H9 (cell line): ENCODE data around the gene ARRB1. TPM values are rescaled to one million over a fixed set of nuclear protein-coding genes. Genes with fewer than 3 reads are reported as not detected.

Experiments
- DNase-seq: peaks from one replicate; pipeline ENCODE4 v3.0.0-alpha.2; 2017
- H2AFZ ChIP-seq: one replicate; pipeline ENCODE4 v1.6.1; 2013; ENCODE audit warnings: mild to moderate bottlenecking, low read length, control low read depth, moderate library complexity
- H2AK5ac ChIP-seq: 2 replicates; pipeline ENCODE4 v1.6.1; 2013; ENCODE audit warnings: low read length, control low read depth, mixed read lengths; ENCODE audit not compliant: insufficient read length
- H2BK120ac ChIP-seq: one replicate; pipeline ENCODE4 v1.6.1; 2013; ENCODE audit warnings: low read depth, mild to moderate bottlenecking, low read length, control low read depth, inconsistent platforms; ENCODE audit not compliant: poor library complexity, severe bottlenecking
- H2BK12ac ChIP-seq: 2 replicates; pipeline ENCODE4 v1.6.1; 2013; ENCODE audit warnings: low read length, control low read depth, mixed read lengths, low read depth; ENCODE audit not compliant: insufficient read length
- H2BK15ac ChIP-seq: 2 replicates; pipeline ENCODE4 v1.6.1; 2013; ENCODE audit warnings: low read depth, low read length, control low read depth
- H2BK20ac ChIP-seq: one replicate; pipeline ENCODE4 v1.6.1; 2013; ENCODE audit warnings: low read depth, mild to moderate bottlenecking, low read length, control low read depth, inconsistent platforms; ENCODE audit not compliant: poor library complexity, severe bottlenecking
- H2BK5ac ChIP-seq: 2 replicates; pipeline ENCODE4 v1.6.1; 2013; ENCODE audit warnings: low read length, control low read depth, mixed read lengths; ENCODE audit not compliant: insufficient read length
- H3K14ac ChIP-seq: 2 replicates; pipeline ENCODE4 v1.6.1; 2013; ENCODE audit warnings: low read length, control low read depth; ENCODE audit not compliant: insufficient read depth
- H3K18ac ChIP-seq: 2 replicates; pipeline ENCODE4 v1.6.1; 2013; ENCODE audit warnings: low read depth, mild to moderate bottlenecking, mixed read lengths, low read length, control low read depth; ENCODE audit not compliant: insufficient read length
- H3K23ac ChIP-seq: 2 replicates; pipeline ENCODE4 v1.6.1; 2013; ENCODE audit warnings: low read length, control low read depth, mixed read lengths, low read depth; ENCODE audit not compliant: insufficient read length
- H3K23me2 ChIP-seq: 2 replicates; pipeline ENCODE4 v1.6.1; 2013; ENCODE audit warnings: low read depth, mild to moderate bottlenecking, mixed read lengths, low read length, control low read depth; ENCODE audit not compliant: insufficient read length, poor library complexity, severe bottlenecking
- H3K27ac ChIP-seq: 2 replicates; pipeline ENCODE4 v1.5.1; 2013; ENCODE audit warnings: low read length, control low read depth, mixed read lengths, low read depth; ENCODE audit not compliant: insufficient read length
- H3K27me3 ChIP-seq: 2 replicates; pipeline ENCODE4 v1.6.1; 2013; ENCODE audit warnings: low read length, control low read depth, inconsistent platforms; ENCODE audit not compliant: insufficient read depth
- H3K4ac ChIP-seq: 2 replicates; pipeline ENCODE4 v1.6.1; 2013; ENCODE audit warnings: low read depth, mild to moderate bottlenecking, control low read depth, inconsistent platforms, low read length, moderate library complexity
- H3K4me1 ChIP-seq: 2 replicates; pipeline ENCODE4 v1.6.1; 2013; ENCODE audit warnings: low read length, control low read depth, inconsistent platforms; ENCODE audit not compliant: insufficient read depth
- H3K4me2 ChIP-seq: 2 replicates; pipeline ENCODE4 v1.6.1; 2013; ENCODE audit warnings: low read length, control low read depth, mixed read lengths; ENCODE audit not compliant: insufficient read length, insufficient read depth
- H3K56ac ChIP-seq: 2 replicates; pipeline ENCODE4 v1.6.1; 2013; ENCODE audit warnings: low read depth, mild to moderate bottlenecking, mixed read lengths, low read length, control low read depth; ENCODE audit not compliant: insufficient read length
- H3K79me1 ChIP-seq: 2 replicates; pipeline ENCODE4 v1.6.1; 2013; ENCODE audit warnings: low read depth, mild to moderate bottlenecking, moderate library complexity, low read length, control low read depth, inconsistent platforms; ENCODE audit not compliant: insufficient read depth, poor library complexity, severe bottlenecking
- H3K79me2 ChIP-seq: 2 replicates; pipeline ENCODE4 v1.6.1; 2013; ENCODE audit warnings: low read length, control low read depth, inconsistent platforms; ENCODE audit not compliant: insufficient read depth
- H3K9ac ChIP-seq: 2 replicates; pipeline ENCODE4 v1.6.1; 2013; ENCODE audit warnings: low read length, control low read depth, mixed read lengths; ENCODE audit not compliant: insufficient read length; ENCODE audit errors: extremely low read depth
- H3K9me3 ChIP-seq: one replicate; pipeline ENCODE4 v1.6.1; 2013; ENCODE audit warnings: low read depth, low read length, inconsistent platforms; ENCODE audit not compliant: control insufficient read depth
- H3T11ph ChIP-seq: one replicate; pipeline ENCODE4 v1.6.1; 2013; ENCODE audit warnings: mild to moderate bottlenecking, low read length, control low read depth, inconsistent platforms
- H4K20me1 ChIP-seq: one replicate; pipeline ENCODE4 v1.6.1; 2013; ENCODE audit not compliant: control insufficient read depth, insufficient read length, insufficient read depth
- H4K5ac ChIP-seq: 2 replicates; pipeline ENCODE4 v1.6.1; 2013; ENCODE audit warnings: low read depth, mild to moderate bottlenecking, mixed read lengths, low read length, control low read depth; ENCODE audit not compliant: insufficient read length
- H4K8ac ChIP-seq: replicated peaks from 2 replicates; pipeline ENCODE4 v1.6.1; 2013; ENCODE audit warnings: low read length, control low read depth, mixed read lengths, low read depth; ENCODE audit not compliant: insufficient read length
- H4K91ac ChIP-seq: 2 replicates; pipeline ENCODE4 v1.6.1; 2013; ENCODE audit warnings: low read depth, mild to moderate bottlenecking, moderate library complexity, mixed read lengths, low read length, control low read depth; ENCODE audit not compliant: insufficient read length
- H3K27ac Mint-ChIP-seq, 3 experiments: 2 replicates in 2 of 3; 3 replicates in 1 of 3; pipeline ENCODE4 v1.8.0; 2020 to 2021; ENCODE audit warnings: mixed read lengths in 3 of 3, mild to moderate bottlenecking in 1 of 3, moderate library complexity in 1 of 3
- H3K27me3 Mint-ChIP-seq: 2 replicates; pipeline ENCODE4 v1.8.0; 2021; ENCODE audit warnings: low read depth, mild to moderate bottlenecking, moderate library complexity, mixed read lengths
- H3K36me3 Mint-ChIP-seq, 3 experiments: 2 replicates in 2 of 3; 3 replicates in 1 of 3; pipeline ENCODE4 v1.8.0; 2020 to 2021; ENCODE audit warnings: low read depth in 3 of 3, mixed read lengths in 3 of 3; ENCODE audit not compliant: insufficient read depth in 1 of 3
- H3K4me1 Mint-ChIP-seq, 2 experiments: 2 replicates each; pipeline ENCODE4 v1.8.0; 2020; ENCODE audit warnings: mixed read lengths in 2 of 2
- H3K4me3 Mint-ChIP-seq, 2 experiments: 2 replicates in 1 of 2; 3 replicates in 1 of 2; pipeline ENCODE4 v1.8.0; 2020 to 2021; ENCODE audit warnings: mild to moderate bottlenecking in 2 of 2, mixed read lengths in 2 of 2, moderate library complexity in 1 of 2
- H3K9me3 Mint-ChIP-seq, 2 experiments: 2 replicates in 1 of 2; 3 replicates in 1 of 2; pipeline ENCODE4 v1.8.0; 2020; ENCODE audit warnings: mild to moderate bottlenecking in 2 of 2, mixed read lengths in 2 of 2, moderate library complexity in 1 of 2
- WGBS: extraction: QIAGEN DNeasy Blood & Tissue Kit; methylation state at CpG from one replicate; pipeline ENCODE4 v1.1.7; 2013; ENCODE audit warnings: missing lambda C conversion rate, low lambda C conversion rate, mixed read lengths; ENCODE audit not compliant: insufficient read length; ENCODE audit errors: extremely low coverage; 5-methylcytosine and 5-hydroxymethylcytosine counted together
- total RNA-seq: library from RNA; stranded (reverse); gene quantifications from 2 replicates; pipeline ENCODE4 v1.2.1, GENCODE V29; 2021
- TF ChIP-seq, protein P1 (sequence below): fragments of 200-600 bp; sonication (generic); conservative IDR thresholded peaks from 3 replicates; pipeline ENCODE4 v1.8.0; 2021; ENCODE audit warnings: antibody characterized with exemption, mild to moderate bottlenecking

The ARRB1 gene
- total RNA-seq, 1 experiment from 2014 or later = 20.6 TPM

DNA sequence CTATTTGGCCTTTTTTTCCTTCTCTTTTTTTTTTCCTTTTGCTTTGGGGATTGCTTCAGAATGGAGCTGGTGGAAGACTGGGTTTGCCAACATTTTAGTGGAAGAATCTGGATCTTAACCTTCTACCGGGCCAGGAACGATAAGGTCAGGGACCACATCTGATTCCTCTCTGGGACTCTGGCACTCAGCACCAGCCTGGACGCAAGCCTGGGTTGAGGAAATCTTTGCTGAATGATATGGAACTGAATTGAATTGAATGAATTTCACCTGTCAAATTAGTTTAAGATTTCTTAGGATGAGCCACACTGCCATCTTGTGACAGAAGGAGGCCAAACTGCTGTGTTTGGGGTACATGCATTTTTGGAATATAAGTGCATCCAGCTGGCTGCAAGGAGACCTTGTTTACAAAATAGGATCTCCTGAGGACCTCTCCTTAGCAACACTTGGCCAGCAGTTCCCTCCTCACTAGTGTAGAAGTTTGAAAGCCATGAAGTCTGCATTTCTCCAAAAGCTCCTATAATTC lies 80.5 kb downstream of the ARRB1 start:
- H4K5ac ChIP-seq = no peak overlapping the region
- Mint-ChIP-seq H3K4me1 (peaks cover 6 to 9% of the 10 kb centered on the region in 2 experiments), H3K4me3 (no peak overlapping the region), H3K36me3 (peaks cover 0 to 8% (median 2%) of the 10 kb centered on the region in 3 experiments; a peak in 2 of 7 replicates), H3K27me3 (no peaks in the 10 kb centered on the region; the same call in none of the 2 replicates), H3K27ac (0 out of 7 replicates have a peak overlapping the region, but pooled peaks of 1 of the 3 experiments have one; percentile 21), H3K9me3 (no peaks in the 10 kb centered on the region)
- no peak overlapping the region for H3K56ac ChIP-seq
- no peak overlapping the region for H2BK5ac ChIP-seq
- TF ChIP-seq, protein P1, sequence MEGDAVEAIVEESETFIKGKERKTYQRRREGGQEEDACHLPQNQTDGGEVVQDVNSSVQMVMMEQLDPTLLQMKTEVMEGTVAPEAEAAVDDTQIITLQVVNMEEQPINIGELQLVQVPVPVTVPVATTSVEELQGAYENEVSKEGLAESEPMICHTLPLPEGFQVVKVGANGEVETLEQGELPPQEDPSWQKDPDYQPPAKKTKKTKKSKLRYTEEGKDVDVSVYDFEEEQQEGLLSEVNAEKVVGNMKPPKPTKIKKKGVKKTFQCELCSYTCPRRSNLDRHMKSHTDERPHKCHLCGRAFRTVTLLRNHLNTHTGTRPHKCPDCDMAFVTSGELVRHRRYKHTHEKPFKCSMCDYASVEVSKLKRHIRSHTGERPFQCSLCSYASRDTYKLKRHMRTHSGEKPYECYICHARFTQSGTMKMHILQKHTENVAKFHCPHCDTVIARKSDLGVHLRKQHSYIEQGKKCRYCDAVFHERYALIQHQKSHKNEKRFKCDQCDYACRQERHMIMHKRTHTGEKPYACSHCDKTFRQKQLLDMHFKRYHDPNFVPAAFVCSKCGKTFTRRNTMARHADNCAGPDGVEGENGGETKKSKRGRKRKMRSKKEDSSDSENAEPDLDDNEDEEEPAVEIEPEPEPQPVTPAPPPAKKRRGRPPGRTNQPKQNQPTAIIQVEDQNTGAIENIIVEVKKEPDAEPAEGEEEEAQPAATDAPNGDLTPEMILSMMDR = peak; percentile 57
- no peaks in the 10 kb centered on the region for H3K4me1 ChIP-seq
- no peaks in the 10 kb centered on the region for H3K27me3 ChIP-seq
- no CpG with 5 or more reads among the region's 3 CpGs for WGBS
- no peak overlapping the region for H2AK5ac ChIP-seq
- H3K9ac ChIP-seq = no peak overlapping the region
- H3T11ph ChIP-seq = no peak overlapping the region
- H2BK12ac ChIP-seq = no peak overlapping the region
- H2BK15ac ChIP-seq = no peak overlapping the region
- H2BK20ac ChIP-seq = no peak overlapping the region
- H3K14ac ChIP-seq = no peak overlapping the region
- H2BK120ac ChIP-seq = no peak overlapping the region
- no peaks in the 10 kb centered on the region for H4K20me1 ChIP-seq
- no peak overlapping the region for H4K8ac ChIP-seq
- no peak for DNase-seq
- no peaks in the 10 kb centered on the region for H3K79me2 ChIP-seq
- H3K4ac ChIP-seq = no peak overlapping the region
- H3K18ac ChIP-seq = no peak overlapping the region
- no peak overlapping the region for H3K23ac ChIP-seq
- H3K79me1 ChIP-seq = no peaks in the 10 kb centered on the region
- H3K4me2 ChIP-seq = no peak overlapping the region
- H3K27ac ChIP-seq = no peak overlapping the region
- no peak overlapping the region for H4K91ac ChIP-seq
- no peaks in the 10 kb centered on the region for H3K23me2 ChIP-seq
- H3K9me3 ChIP-seq = no peaks in the 10 kb centered on the region
- H2AFZ ChIP-seq = no peak overlapping the region
